ENCODE data around the gene RCBTB1.
"Not testable (repeated sequence)": the region's sequence is repeated elsewhere in the genome, so short reads cannot be mapped to it uniquely, and the experiment has no call there.

Gene RCBTB1

DNA sequence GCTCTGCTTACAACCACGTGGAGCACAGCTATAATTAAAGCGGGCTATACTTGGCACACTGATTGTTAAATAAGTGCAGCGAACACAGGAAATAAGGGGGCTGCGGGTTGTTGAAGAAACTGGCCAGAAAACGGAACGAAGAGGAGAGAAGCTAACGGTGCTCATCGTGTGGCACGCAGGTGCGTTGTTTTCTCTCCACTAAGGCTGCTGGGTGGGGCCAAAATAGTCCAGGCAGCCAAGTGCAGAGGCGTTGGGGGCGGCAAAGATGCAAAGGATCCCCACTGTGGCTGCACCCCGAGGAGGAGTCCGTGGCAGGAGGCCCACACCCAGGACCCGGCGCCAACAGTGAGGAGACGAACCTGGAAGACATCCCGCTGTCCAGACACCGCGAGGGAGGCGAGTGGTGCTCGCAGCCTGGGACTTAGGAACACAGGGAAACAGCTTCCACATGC is 34.8 kb upstream of the RCBTB1 start:
- no peaks in the 10 kb centered on the region for H3K9me3 ChIP-seq (ENCODE audit: control insufficient read depth, insufficient read depth, low read length)
- H3K4me1 ChIP-seq (ENCODE audit: control insufficient read depth, insufficient read depth, low read length) = peaks cover 2% of the 10 kb centered on the region
- no peak overlapping the region for H3K4me3 ChIP-seq (ENCODE audit: low read depth, low read length)
- H3K36me3 ChIP-seq (ENCODE audit: control insufficient read depth, insufficient read depth, low read length) = no peaks in the 10 kb centered on the region
- H3K27me3 ChIP-seq (ENCODE audit: control insufficient read depth, insufficient read depth, low read length) = no peaks in the 10 kb centered on the region
- H3K9ac ChIP-seq (ENCODE audit: low read depth, low read length) = no peak overlapping the region

DNA sequence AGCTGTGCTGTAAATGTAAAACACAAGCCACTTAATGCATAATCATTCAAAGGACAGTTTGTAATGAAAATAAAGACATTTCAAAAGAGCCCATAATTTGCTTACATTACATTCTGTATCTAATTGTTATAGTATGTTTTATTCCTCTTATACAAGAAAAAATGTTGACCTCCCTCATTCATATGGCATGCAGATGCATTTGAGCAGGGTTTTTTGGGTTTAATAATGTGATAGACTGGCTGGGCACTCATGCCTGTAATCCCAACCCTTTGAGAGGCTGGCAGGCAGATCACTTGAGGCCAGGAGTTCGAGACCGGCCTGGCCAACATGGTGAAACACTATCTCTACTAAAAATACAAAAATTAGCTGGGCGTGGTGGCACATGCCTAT is 31.3 kb upstream of the RCBTB1 start:
- H3K36me3 ChIP-seq (ENCODE audit: control insufficient read depth, insufficient read depth, low read length) = no peaks in the 10 kb centered on the region
- no peak overlapping the region for H3K4me3 ChIP-seq (ENCODE audit: low read depth, low read length)
- no peak overlapping the region for H3K9ac ChIP-seq (ENCODE audit: low read depth, low read length)
- H3K4me1 ChIP-seq (ENCODE audit: control insufficient read depth, insufficient read depth, low read length) = peaks cover 2% of the 10 kb centered on the region
- no peaks in the 10 kb centered on the region for H3K9me3 ChIP-seq (ENCODE audit: control insufficient read depth, insufficient read depth, low read length)
- H3K27me3 ChIP-seq (ENCODE audit: control insufficient read depth, insufficient read depth, low read length) = no peaks in the 10 kb centered on the region

GRCh38 chr13:49615836-49616675 is 30.7 kb upstream of the RCBTB1 start:
- no peak overlapping the region for H3K9ac ChIP-seq (ENCODE audit: low read depth, low read length)
- H3K27me3 ChIP-seq (ENCODE audit: control insufficient read depth, insufficient read depth, low read length) = no peaks in the 10 kb centered on the region
- H3K36me3 ChIP-seq (ENCODE audit: control insufficient read depth, insufficient read depth, low read length) = no peaks in the 10 kb centered on the region
- no peak overlapping the region for H3K4me3 ChIP-seq (ENCODE audit: low read depth, low read length)
- no peaks in the 10 kb centered on the region for H3K9me3 ChIP-seq (ENCODE audit: control insufficient read depth, insufficient read depth, low read length)
- H3K4me1 ChIP-seq (ENCODE audit: control insufficient read depth, insufficient read depth, low read length) = peaks cover 2% of the 10 kb centered on the region

- not testable (repeated sequence) for H3K27me3 ChIP-seq (ENCODE audit: control insufficient read depth, insufficient read depth, low read length); H3K9me3 ChIP-seq (ENCODE audit: control insufficient read depth, insufficient read depth, low read length); H3K4me3 ChIP-seq (ENCODE audit: low read depth, low read length); H3K36me3 ChIP-seq (ENCODE audit: control insufficient read depth, insufficient read depth, low read length); H3K4me1 ChIP-seq (ENCODE audit: control insufficient read depth, insufficient read depth, low read length); H3K9ac ChIP-seq (ENCODE audit: low read depth, low read length)
These were observed 26.7 kb upstream of the RCBTB1 start for GRCh38 chr13:49612042-49612441.

- Histone ChIP-seq H3K36me3 (ENCODE audit: control insufficient read depth, insufficient read depth, low read length) (no peaks in the 10 kb centered on the region), H3K9ac (ENCODE audit: low read depth, low read length) (no peak overlapping the region), H3K9me3 (ENCODE audit: control insufficient read depth, insufficient read depth, low read length) (no peaks in the 10 kb centered on the region), H3K4me1 (ENCODE audit: control insufficient read depth, insufficient read depth, low read length) (no peaks in the 10 kb centered on the region), H3K4me3 (ENCODE audit: low read depth, low read length) (no peak overlapping the region), H3K27me3 (ENCODE audit: control insufficient read depth, insufficient read depth, low read length) (no peaks in the 10 kb centered on the region)
These were observed 24.8 kb upstream of the RCBTB1 start for GRCh38 chr13:49610176-49610575.

GRCh38 chr13:49608651-49609331 is 23.4 kb upstream of the RCBTB1 start:
- H3K9ac ChIP-seq (ENCODE audit: low read depth, low read length) = no peak overlapping the region
- no peak overlapping the region for H3K4me3 ChIP-seq (ENCODE audit: low read depth, low read length)
- no peaks in the 10 kb centered on the region for H3K27me3 ChIP-seq (ENCODE audit: control insufficient read depth, insufficient read depth, low read length)
- H3K4me1 ChIP-seq (ENCODE audit: control insufficient read depth, insufficient read depth, low read length) = no peaks in the 10 kb centered on the region
- no peaks in the 10 kb centered on the region for H3K9me3 ChIP-seq (ENCODE audit: control insufficient read depth, insufficient read depth, low read length)
- no peaks in the 10 kb centered on the region for H3K36me3 ChIP-seq (ENCODE audit: control insufficient read depth, insufficient read depth, low read length)

GRCh38 chr13:49607761-49608160 is 22.4 kb upstream of the RCBTB1 start:
- no peaks in the 10 kb centered on the region for H3K4me1 ChIP-seq (ENCODE audit: control insufficient read depth, insufficient read depth, low read length)
- H3K9ac ChIP-seq (ENCODE audit: low read depth, low read length) = no peak overlapping the region

GRCh38 chr13:49606747-49607648 is 21.6 kb upstream of the RCBTB1 start:
- Histone ChIP-seq H3K4me1 (ENCODE audit: control insufficient read depth, insufficient read depth, low read length) (no peaks in the 10 kb centered on the region), H3K4me3 (ENCODE audit: low read depth, low read length) (no peak overlapping the region), H3K27me3 (ENCODE audit: control insufficient read depth, insufficient read depth, low read length) (no peaks in the 10 kb centered on the region), H3K9me3 (ENCODE audit: control insufficient read depth, insufficient read depth, low read length) (no peaks in the 10 kb centered on the region), H3K36me3 (ENCODE audit: control insufficient read depth, insufficient read depth, low read length) (no peaks in the 10 kb centered on the region), H3K9ac (ENCODE audit: low read depth, low read length) (no peak overlapping the region)

More at GRCh38 chr13:49607761-49608160, 22.4 kb upstream of the RCBTB1 start:
- no peaks in the 10 kb centered on the region for H3K36me3 ChIP-seq (ENCODE audit: control insufficient read depth, insufficient read depth, low read length)
- no peak overlapping the region for H3K4me3 ChIP-seq (ENCODE audit: low read depth, low read length)
- H3K27me3 ChIP-seq (ENCODE audit: control insufficient read depth, insufficient read depth, low read length) = no peaks in the 10 kb centered on the region
- H3K9me3 ChIP-seq (ENCODE audit: control insufficient read depth, insufficient read depth, low read length) = no peaks in the 10 kb centered on the region

DNA sequence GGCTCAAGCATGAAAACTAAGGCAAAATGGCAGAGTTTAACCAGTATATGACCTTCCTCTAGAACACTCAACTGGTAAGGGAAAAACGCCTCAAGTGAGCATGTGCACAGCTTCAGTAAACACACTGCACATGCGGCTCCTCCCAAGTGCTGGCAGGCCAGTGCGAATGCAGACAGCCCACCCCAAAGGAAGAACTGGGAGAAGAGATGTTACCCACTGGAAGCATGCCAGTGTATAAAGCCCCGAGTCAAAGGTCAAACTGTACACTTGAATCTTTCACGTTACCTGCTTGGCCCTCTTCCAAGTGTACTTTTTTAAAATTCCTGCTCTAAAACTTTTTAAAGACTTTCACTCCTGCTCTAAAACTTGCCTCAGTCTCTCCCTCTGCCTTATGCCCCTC is 19.2 kb upstream of the RCBTB1 start:
- H3K36me3 ChIP-seq (ENCODE audit: control insufficient read depth, insufficient read depth, low read length) = no peaks in the 10 kb centered on the region
- H3K27me3 ChIP-seq (ENCODE audit: control insufficient read depth, insufficient read depth, low read length) = no peaks in the 10 kb centered on the region
- no peaks in the 10 kb centered on the region for H3K4me1 ChIP-seq (ENCODE audit: control insufficient read depth, insufficient read depth, low read length)
- H3K9ac ChIP-seq (ENCODE audit: low read depth, low read length) = no peak overlapping the region
- H3K9me3 ChIP-seq (ENCODE audit: control insufficient read depth, insufficient read depth, low read length) = no peaks in the 10 kb centered on the region
- no peak overlapping the region for H3K4me3 ChIP-seq (ENCODE audit: low read depth, low read length)

DNA sequence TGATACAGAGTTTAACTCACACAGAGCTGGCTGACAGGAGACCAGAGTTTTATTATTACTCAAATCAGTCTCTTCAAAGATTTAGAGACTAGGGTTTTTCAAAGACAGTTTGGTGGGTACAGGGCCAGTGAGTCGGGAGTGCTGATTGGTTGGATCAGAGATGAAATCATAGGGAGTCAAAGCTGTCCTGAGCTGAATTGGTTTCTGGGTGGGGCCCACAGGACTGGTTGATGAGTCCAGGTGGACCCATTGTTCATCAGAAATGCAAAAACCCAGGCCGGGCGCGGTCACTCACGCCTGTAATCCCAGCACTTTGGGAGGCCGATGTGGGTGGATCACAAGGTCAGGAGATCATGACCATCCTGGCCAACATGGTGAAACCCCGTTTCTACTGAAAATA is 17.3 kb upstream of the RCBTB1 start:
- H3K27me3 ChIP-seq (ENCODE audit: control insufficient read depth, insufficient read depth, low read length); H3K9ac ChIP-seq (ENCODE audit: low read depth, low read length); H3K36me3 ChIP-seq (ENCODE audit: control insufficient read depth, insufficient read depth, low read length); H3K9me3 ChIP-seq (ENCODE audit: control insufficient read depth, insufficient read depth, low read length); H3K4me1 ChIP-seq (ENCODE audit: control insufficient read depth, insufficient read depth, low read length); H3K4me3 ChIP-seq (ENCODE audit: low read depth, low read length): not testable (repeated sequence)

DNA sequence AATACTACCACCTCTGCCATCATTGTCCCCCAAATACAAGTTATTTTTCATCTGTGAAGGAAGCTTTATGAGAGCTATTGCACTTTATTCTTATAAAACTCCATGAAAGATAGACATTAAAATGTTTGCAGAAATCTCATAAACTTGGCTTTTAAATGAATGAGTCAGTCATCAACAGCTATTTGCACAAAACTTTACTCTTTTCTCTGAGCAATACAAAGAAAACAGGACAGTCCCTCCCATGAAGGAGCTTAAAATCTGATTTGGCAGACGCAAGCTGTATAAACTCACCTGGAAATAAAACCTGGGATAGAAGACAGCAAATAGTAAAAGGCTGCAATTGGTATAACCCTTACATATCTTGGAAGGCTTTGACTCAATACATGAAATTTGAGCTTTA is 16.6 kb upstream of the RCBTB1 start:
- H3K9ac ChIP-seq (ENCODE audit: low read depth, low read length) = no peak overlapping the region
- no peaks in the 10 kb centered on the region for H3K36me3 ChIP-seq (ENCODE audit: control insufficient read depth, insufficient read depth, low read length)
- no peaks in the 10 kb centered on the region for H3K9me3 ChIP-seq (ENCODE audit: control insufficient read depth, insufficient read depth, low read length)
- no peaks in the 10 kb centered on the region for H3K27me3 ChIP-seq (ENCODE audit: control insufficient read depth, insufficient read depth, low read length)
- no peak overlapping the region for H3K4me3 ChIP-seq (ENCODE audit: low read depth, low read length)
- H3K4me1 ChIP-seq (ENCODE audit: control insufficient read depth, insufficient read depth, low read length) = no peaks in the 10 kb centered on the region
